Kidney glomerular epithelial cell (primary cell): ENCODE data around the gene NYNRIN.

ENCODE experiments used
- DNase-seq: peaks from one replicate; lab custom pipeline; 2025; lab: John Stamatoyannopoulos, UW

NYNRIN gene

GRCh38 chr14:24392325-24393091 is 6.3 kb upstream of the NYNRIN start:
- DNase-seq: peak; percentile 70

GRCh38 chr14:24394275-24394674 is 4.5 kb upstream of the NYNRIN start:
- no peak for DNase-seq

- no peak for DNase-seq
Observed at GRCh38 chr14:24395609-24396582, 2.9 kb upstream of the NYNRIN start.

- no peak for DNase-seq
Observed at GRCh38 chr14:24397639-24398292, 1.0 kb upstream of the NYNRIN start.

GRCh38 chr14:24398293-24398652 is 530 bp upstream of the NYNRIN start:
- DNase-seq: no peak

- no peak for DNase-seq
Observed at GRCh38 chr14:24399447-24399822, 632 bp downstream of the NYNRIN start.

- no peak for DNase-seq
Observed at GRCh38 chr14:24399999-24400718, 1.4 kb downstream of the NYNRIN start.

GRCh38 chr14:24401810-24402702 is 3.3 kb downstream of the NYNRIN start:
- no peak for DNase-seq

- DNase-seq: no peak
Observed at GRCh38 chr14:24403294-24403998, 4.6 kb downstream of the NYNRIN start.

- DNase-seq: no peak
Observed at GRCh38 chr14:24404814-24405213, 6.0 kb downstream of the NYNRIN start.

GRCh38 chr14:24406416-24406815 is 7.6 kb downstream of the NYNRIN start:
- no peak for DNase-seq

GRCh38 chr14:24407608-24408325 is 9.0 kb downstream of the NYNRIN start:
- DNase-seq: no peak

- DNase-seq: no peak
Observed at GRCh38 chr14:24408764-24409163, 10.0 kb downstream of the NYNRIN start.

- no peak for DNase-seq
Observed at GRCh38 chr14:24409192-24409591, 10.4 kb downstream of the NYNRIN start.

- no peak for DNase-seq
Observed at GRCh38 chr14:24409956-24410355, 11.2 kb downstream of the NYNRIN start.

- DNase-seq: peak; percentile 21
Observed at GRCh38 chr14:24411443-24412389, 12.9 kb downstream of the NYNRIN start.

GRCh38 chr14:24414077-24414476 is 15.3 kb downstream of the NYNRIN start:
- no peak for DNase-seq

GRCh38 chr14:24414732-24415420 is 16.1 kb downstream of the NYNRIN start:
- DNase-seq: no peak
